Right cardiac atrium (tissue), 5 donors: ENCODE results near the gene ZNF526. TPM values are rescaled to one million over a fixed set of nuclear protein-coding genes. Genes with fewer than 3 reads are reported as not detected.

Experiments used
- ATAC-seq, 2 donors: fragments of 200-7000 bp; cut with Tn5 transposase; one replicate each; pipeline versions ENCODE4 v1.8.0 to v1.9.1; 2020; ENCODE audit warnings: moderate library complexity in 2 of 2, mild to moderate bottlenecking in 1 of 2
- DNase-seq, 3 donors: peaks; one replicate each; pipeline ENCODE4 v3.0.0-alpha.2; 2020
- H3K27ac ChIP-seq: one replicate; pipeline ENCODE4 v1.5.1; 2013; ENCODE audit warnings: mild to moderate bottlenecking, low read length, control low read depth, moderate library complexity
- H3K27me3 ChIP-seq: one replicate; pipeline ENCODE4 v1.6.1; 2013; ENCODE audit not compliant: control insufficient read depth, insufficient read depth
- H3K4me1 ChIP-seq: one replicate; pipeline ENCODE4 v1.6.1; 2013; ENCODE audit warnings: low read length; ENCODE audit not compliant: control insufficient read depth, insufficient read depth
- H3K4me3 ChIP-seq: one replicate; pipeline ENCODE4 v1.5.1; 2013; ENCODE audit warnings: low read length, control low read depth
- H3K9me3 ChIP-seq: one replicate; pipeline ENCODE4 v1.6.1; 2013; ENCODE audit warnings: low read length; ENCODE audit not compliant: control insufficient read depth
- WGBS: extraction: QIAGEN DNeasy Blood & Tissue Kit; methylation state at CpG from one replicate; pipeline ENCODE4 v1.1.7; 2013; 5-methylcytosine and 5-hydroxymethylcytosine counted together
- intact Hi-C, 4 donors: fragments of 100-400 bp; cut with DNase I; formaldehyde crosslinking; loops; one replicate each; pipeline versions ENCODE4 v1.11.0 to v1.14.0; 2022 to 2023
- polyA plus RNA-seq: library from polyadenylated mRNA; stranded (reverse); fragments of 200-250 nt; gene quantifications from one replicate; pipeline ENCODE4 v1.2.3, GENCODE V29; 2013
- total RNA-seq, 4 donors: library from RNA; stranded (reverse); fragmentation: NEBNext Ultra II Directional; extraction: Animal tissue kit (Norgen Biotek cat#: 25700); gene quantifications; one replicate each; pipeline ENCODE4 v1.2.1, GENCODE V29; 2021
- donor health status: healthy with polysubstance abuse.
- donor health status: DM: no; HTN: yes; CAD: no.
- donor health status: DM: no; HTN: no; CAD: no.
- donor health status: DM: no; HTN: yes; CAD: no; lungs with severe emphysema.
- donor health status: DM: yes; HTN: yes; CAD: no.

ZNF526 gene
- total and polyA plus RNA-seq, 5 donors, result 3.3 to 7.3 (median 6.3) TPM

- Histone ChIP-seq H3K27me3 (no peaks in the 10 kb centered on the region), H3K4me3 (no peak overlapping the region), H3K4me1 (no peaks in the 10 kb centered on the region), H3K27ac (no peak overlapping the region), H3K9me3 (no peaks in the 10 kb centered on the region)
- WGBS, result 56% methylated on average over 4 of the region's 4 CpGs
- intact Hi-C loops, result no loop called here
- no peak for ATAC-seq
- DNase-seq, result no peak
Measured at GRCh38 chr19:42229301-42229854, 9.3 kb downstream of the ZNF526 start.

- no peak for DNase-seq
- ATAC-seq, result peak in 1 of 2 donors; percentile 18
- intact Hi-C loops, result no loop called here
- H3K4me1 ChIP-seq, result no peaks in the 10 kb centered on the region
- H3K27me3 ChIP-seq, result no peaks in the 10 kb centered on the region
- no peak overlapping the region for H3K4me3 ChIP-seq
- 48% methylated on average over 8 of the region's 8 CpGs for WGBS
- no peak overlapping the region for H3K27ac ChIP-seq
- no peaks in the 10 kb centered on the region for H3K9me3 ChIP-seq
Measured at GRCh38 chr19:42229855-42230351, 9.8 kb downstream of the ZNF526 start.

GRCh38 chr19:42230571-42230970, 10.5 kb downstream of the ZNF526 start:
- Histone ChIP-seq H3K4me3 (no peak overlapping the region), H3K27me3 (no peaks in the 10 kb centered on the region), H3K4me1 (no peaks in the 10 kb centered on the region), H3K9me3 (no peaks in the 10 kb centered on the region), H3K27ac (no peak overlapping the region)
- 84% methylated on average over 4 of the region's 4 CpGs for WGBS
- intact Hi-C loops, result no loop called here
- no peak for ATAC-seq
- no peak for DNase-seq

- Histone ChIP-seq H3K9me3 (no peaks in the 10 kb centered on the region), H3K27me3 (no peaks in the 10 kb centered on the region), H3K27ac (no peak overlapping the region), H3K4me1 (no peaks in the 10 kb centered on the region), H3K4me3 (no peak overlapping the region)
- intact Hi-C loops, result no loop called here
- ATAC-seq (no peak), DNase-seq (no peak)
- WGBS, result 91% methylated on average over 10 of the region's 10 CpGs
Measured at GRCh38 chr19:42232435-42232834, 12.3 kb downstream of the ZNF526 start.

DNA sequence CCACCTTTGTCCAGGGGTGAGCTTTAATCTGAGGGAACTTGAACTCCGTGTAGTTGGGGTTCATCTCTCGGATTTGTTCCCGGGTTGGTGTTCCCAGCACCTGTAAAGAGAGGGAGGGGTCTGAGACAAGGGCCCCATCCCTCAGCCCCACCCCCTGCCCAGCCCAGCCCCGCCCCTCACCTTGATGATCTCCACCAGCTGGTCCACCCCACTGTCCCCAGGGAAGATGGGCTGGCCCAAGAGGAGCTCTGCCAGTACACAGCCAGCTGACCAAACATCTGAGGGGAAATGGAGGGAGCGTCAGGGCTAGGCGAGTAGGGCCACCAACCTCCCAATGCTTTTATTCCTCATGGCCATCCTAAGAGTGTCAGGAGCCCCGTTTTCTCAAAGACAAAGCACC, 13.0 kb downstream of the ZNF526 start:
- intact Hi-C loops, result no loop called here
- no peaks in the 10 kb centered on the region for H3K4me1 ChIP-seq
- ATAC-seq (no peak), DNase-seq (no peak)
- no peaks in the 10 kb centered on the region for H3K9me3 ChIP-seq
- H3K27me3 ChIP-seq, result no peaks in the 10 kb centered on the region
- H3K4me3 ChIP-seq, result no peak overlapping the region
- H3K27ac ChIP-seq, result no peak overlapping the region
- WGBS, result 70% methylated on average over 7 of the region's 7 CpGs

- no peak overlapping the region for H3K27ac ChIP-seq
- DNase-seq (no peak), ATAC-seq (no peak)
- no peaks in the 10 kb centered on the region for H3K27me3 ChIP-seq
- no peaks in the 10 kb centered on the region for H3K9me3 ChIP-seq
- no peaks in the 10 kb centered on the region for H3K4me1 ChIP-seq
- no peak overlapping the region for H3K4me3 ChIP-seq
- intact Hi-C loops, result no loop called here
- 93% methylated on average over 6 of the region's 6 CpGs for WGBS
Measured at GRCh38 chr19:42233678-42234292, 13.7 kb downstream of the ZNF526 start.

DNA sequence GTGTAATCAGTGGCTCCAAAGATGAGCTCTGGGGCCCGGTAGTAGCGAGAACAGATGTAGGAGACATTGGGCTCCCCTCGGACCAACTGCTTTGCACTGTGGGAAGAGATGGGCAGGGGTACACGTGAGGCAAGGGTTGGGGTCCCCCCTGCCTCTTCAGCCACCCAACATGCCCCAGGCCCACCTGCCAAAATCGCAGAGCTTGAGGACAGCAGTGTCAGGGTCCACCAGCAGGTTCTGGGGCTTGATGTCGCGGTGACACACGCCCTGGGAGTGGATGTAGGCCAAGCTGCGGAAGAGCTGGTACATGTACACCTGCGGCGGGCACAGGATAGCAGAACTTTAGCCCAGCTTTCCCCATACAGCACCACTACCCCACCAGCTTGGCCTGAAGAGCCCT, 14.3 kb downstream of the ZNF526 start:
- Histone ChIP-seq H3K4me3 (no peak overlapping the region), H3K27me3 (no peaks in the 10 kb centered on the region), H3K9me3 (no peaks in the 10 kb centered on the region), H3K27ac (no peak overlapping the region), H3K4me1 (no peaks in the 10 kb centered on the region)
- intact Hi-C loops, result no loop called here
- DNase-seq (no peak), ATAC-seq (no peak)
- 93% methylated on average over 11 of the region's 11 CpGs for WGBS

GRCh38 chr19:42235181-42235580, 15.1 kb downstream of the ZNF526 start:
- DNase-seq (peak in 1 of 3 donors; percentile 24), ATAC-seq (no peak)
- H3K4me3 ChIP-seq, result no peak overlapping the region
- no peaks in the 10 kb centered on the region for H3K27me3 ChIP-seq
- 86% methylated on average over 5 of the region's 5 CpGs for WGBS
- H3K4me1 ChIP-seq, result no peaks in the 10 kb centered on the region
- H3K9me3 ChIP-seq, result no peaks in the 10 kb centered on the region
- no peak overlapping the region for H3K27ac ChIP-seq
- intact Hi-C loops, result no loop called here

DNA sequence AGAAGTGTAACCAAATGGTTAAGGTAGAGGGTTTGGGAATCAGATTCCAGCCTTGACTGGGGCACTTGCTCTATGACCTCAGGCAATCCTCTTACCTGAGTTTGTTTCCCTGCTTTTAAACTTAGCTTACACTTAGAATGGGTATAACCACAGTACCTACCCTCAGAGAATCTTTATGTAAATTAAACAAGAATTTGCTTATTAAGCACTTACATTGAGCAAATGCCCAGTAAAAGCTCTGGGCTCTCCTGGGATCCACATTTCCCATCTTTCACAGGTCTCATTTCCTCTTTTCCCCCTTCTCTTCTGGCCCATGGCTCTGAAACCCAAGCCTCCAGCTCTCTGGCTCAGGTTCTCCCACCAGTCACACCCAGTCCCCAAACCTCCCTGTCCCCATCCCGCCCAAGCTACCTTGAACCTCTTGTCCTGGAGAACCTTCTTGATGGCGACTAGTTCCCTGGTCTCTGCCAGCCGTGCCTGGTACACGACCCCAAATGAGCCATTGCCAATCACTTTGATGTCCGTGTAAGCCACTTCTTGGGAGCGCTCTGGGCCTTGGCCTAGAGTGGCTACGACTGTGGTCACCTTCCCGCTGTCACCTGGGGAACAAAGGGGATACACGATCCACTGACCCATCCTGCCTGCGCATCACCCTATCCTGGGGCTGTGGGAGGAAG, 19.6 kb downstream of the ZNF526 start:
- H3K27ac ChIP-seq, result no peak overlapping the region
- whole genome bisulfite sequencing, result 83% methylated on average over 10 of the region's 10 CpGs
- no peak for ATAC-seq
- no peaks in the 10 kb centered on the region for H3K4me1 ChIP-seq
- no peaks in the 10 kb centered on the region for H3K27me3 ChIP-seq
- DNase-seq, result no peak
- no peak overlapping the region for H3K4me3 ChIP-seq
- H3K9me3 ChIP-seq, result no peaks in the 10 kb centered on the region
- intact Hi-C loops, result no loop called here

DNA sequence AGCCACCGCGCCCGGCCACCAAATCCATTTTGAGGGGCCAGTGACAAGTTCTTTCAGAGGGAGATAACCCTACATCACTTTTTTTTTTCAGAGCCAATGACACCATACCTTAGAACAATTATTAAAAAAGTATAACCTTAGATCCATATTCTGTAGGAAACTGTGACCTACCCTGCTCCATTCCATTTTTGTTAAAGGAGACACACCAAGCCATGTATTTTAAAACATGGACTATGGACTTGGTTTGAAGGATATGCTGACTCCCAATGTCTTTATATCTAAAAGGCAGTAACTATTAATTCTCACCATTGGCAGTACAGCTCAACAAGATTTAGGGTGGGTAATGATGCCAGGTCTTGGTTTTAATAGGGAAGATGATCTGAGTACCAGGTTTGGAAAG, 21.2 kb downstream of the ZNF526 start:
- peak overlapping the region; percentile 94 for H3K4me3 ChIP-seq
- intact Hi-C loops, result no loop called here
- 97% methylated on average over 3 of the region's 3 CpGs for WGBS
- no peaks in the 10 kb centered on the region for H3K27me3 ChIP-seq
- ATAC-seq, result no peak
- H3K9me3 ChIP-seq, result no peaks in the 10 kb centered on the region
- no peak for DNase-seq
- peaks cover 5% of the 10 kb centered on the region for H3K4me1 ChIP-seq
- no peak overlapping the region for H3K27ac ChIP-seq

DNA sequence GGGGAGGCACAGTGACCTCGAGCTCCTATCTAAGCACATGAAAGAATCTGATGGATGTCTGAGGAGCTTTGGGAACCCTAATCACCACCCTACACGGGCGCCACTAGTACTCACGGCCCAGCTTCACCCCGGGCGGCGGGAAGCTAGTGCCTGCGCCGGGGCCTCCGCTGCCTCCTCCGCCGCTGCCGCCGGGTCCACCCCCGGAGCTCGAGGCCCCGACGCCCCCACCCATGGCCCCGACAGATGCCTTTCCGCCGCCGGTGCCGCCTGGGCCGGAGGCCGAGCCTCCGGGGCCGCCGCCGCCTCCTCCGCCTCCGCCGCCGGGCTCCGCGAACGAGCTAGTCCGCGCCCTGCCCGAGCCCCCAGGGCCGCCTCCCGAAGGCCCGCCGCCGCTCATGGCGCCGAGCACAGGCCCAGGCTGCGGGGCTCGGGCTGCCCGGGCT, 22.0 kb downstream of the ZNF526 start:
- Histone ChIP-seq H3K4me1 (peaks cover 5% of the 10 kb centered on the region), H3K27ac (peak overlapping the region; percentile 44), H3K27me3 (no peaks in the 10 kb centered on the region), H3K4me3 (peak overlapping the region; percentile 94), H3K9me3 (no peaks in the 10 kb centered on the region)
- intact Hi-C loops, result no loop called here
- DNase-seq (no peak), ATAC-seq (no peak)
- under 1% methylated on average over 49 of the region's 49 CpGs for WGBS
